ENCODE results near the gene RGR. TPM values are rescaled to one million over a fixed set of nuclear protein-coding genes. Genes with fewer than 3 reads are reported as not detected.
A peak's percentile ranks its signal among the peaks of the same experiment; 100 is the strongest.

The RGR gene
- total RNA-seq, 2 donors from 2014 or later = not detected

- peak; percentile 11 for DNase-seq
- 83 to 94% methylated on average over 1 to 5 of the region's 5 CpGs for WGBS, 2 experiments (ENCODE audit: insufficient coverage in 1 of 2, insufficient read length in 1 of 2)
Observed at GRCh38 chr10:84263716-84264115, 18.9 kb downstream of the RGR start.

GRCh38 chr10:84264611-84265141 lies 19.8 kb downstream of the RGR start:
- peak; percentile 92 for DNase-seq
- H3K27ac ChIP-seq (ENCODE audit: low read depth, low read length) = no peak overlapping the region
- no peak overlapping the region for H3K9ac ChIP-seq (ENCODE audit: extremely low read depth, low read length, poor library complexity, severe bottlenecking)
- Mint-ChIP-seq H3K4me3 (no peak overlapping the region), H3K9me3 (no peaks in the 10 kb centered on the region), H3K27me3 (ENCODE audit: insufficient read depth) (peaks cover 20% of the 10 kb centered on the region), H3K27ac (no peak overlapping the region), H3K36me3 (ENCODE audit: low read depth) (no peaks in the 10 kb centered on the region), H3K4me1 (peaks cover 21% of the 10 kb centered on the region)
- no peaks in the 10 kb centered on the region for H3K27me3 ChIP-seq (ENCODE audit: control insufficient read depth, insufficient read depth, low read length, poor library complexity, severe bottlenecking)
- TF ChIP-seq CTCF (conservative IDR thresholded peaks at IDR 0.05) = peak; percentile 98
- 12 to 14% methylated on average over 10 to 11 of the region's 11 CpGs for WGBS, 2 experiments (ENCODE audit: insufficient coverage in 1 of 2, insufficient read length in 1 of 2)
- no peaks in the 10 kb centered on the region for H3K36me3 ChIP-seq (ENCODE audit: control insufficient read depth, insufficient read depth, low read length)
- H3K4me1 ChIP-seq (ENCODE audit: control insufficient read depth, insufficient read depth, low read length) = no peaks in the 10 kb centered on the region
- H3K9me3 ChIP-seq (ENCODE audit: control insufficient read depth, low read length) = no peaks in the 10 kb centered on the region
- H3K4me3 ChIP-seq (ENCODE audit: low read length) = no peak overlapping the region

More at GRCh38 chr10:84263716-84264115, 18.9 kb downstream of the RGR start:
- Mint-ChIP-seq H3K9me3 (no peaks in the 10 kb centered on the region), H3K4me1 (peaks cover 21% of the 10 kb centered on the region), H3K27me3 (ENCODE audit: insufficient read depth) (peaks cover 18% of the 10 kb centered on the region), H3K4me3 (no peak overlapping the region), H3K27ac (no peak overlapping the region), H3K36me3 (ENCODE audit: low read depth) (no peaks in the 10 kb centered on the region)
- Histone ChIP-seq H3K27ac (ENCODE audit: low read depth, low read length) (no peak overlapping the region), H3K9ac (ENCODE audit: extremely low read depth, low read length, poor library complexity, severe bottlenecking) (no peak overlapping the region), H3K36me3 (ENCODE audit: control insufficient read depth, insufficient read depth, low read length) (no peaks in the 10 kb centered on the region), H3K4me3 (ENCODE audit: low read length) (no peak overlapping the region), H3K9me3 (ENCODE audit: control insufficient read depth, low read length) (no peaks in the 10 kb centered on the region), H3K4me1 (ENCODE audit: control insufficient read depth, insufficient read depth, low read length) (no peaks in the 10 kb centered on the region), H3K27me3 (ENCODE audit: control insufficient read depth, insufficient read depth, low read length, poor library complexity, severe bottlenecking) (no peaks in the 10 kb centered on the region)
- no peak for TF ChIP-seq CTCF (conservative IDR thresholded peaks at IDR 0.05)

GRCh38 chr10:84265418-84265817 lies 20.6 kb downstream of the RGR start:
- DNase-seq = peak; percentile 39
- H3K4me1 Mint-ChIP-seq = peaks cover 22% of the 10 kb centered on the region
- no peaks in the 10 kb centered on the region for H3K9me3 Mint-ChIP-seq
- H3K9ac ChIP-seq (ENCODE audit: extremely low read depth, low read length, poor library complexity, severe bottlenecking) = no peak overlapping the region
- peaks cover 20% of the 10 kb centered on the region for H3K27me3 Mint-ChIP-seq (ENCODE audit: insufficient read depth)
- no peak for TF ChIP-seq CTCF (conservative IDR thresholded peaks at IDR 0.05)
- no peak overlapping the region for H3K27ac ChIP-seq (ENCODE audit: low read depth, low read length)
- no peaks in the 10 kb centered on the region for H3K4me1 ChIP-seq (ENCODE audit: control insufficient read depth, insufficient read depth, low read length)
- no peak overlapping the region for H3K27ac Mint-ChIP-seq
- H3K9me3 ChIP-seq (ENCODE audit: control insufficient read depth, low read length) = no peaks in the 10 kb centered on the region
- 92 to 94% methylated on average over 4 of the region's 4 CpGs for WGBS, 2 experiments (ENCODE audit: insufficient coverage in 1 of 2, insufficient read length in 1 of 2)
- no peak overlapping the region for H3K4me3 ChIP-seq (ENCODE audit: low read length)
- H3K36me3 Mint-ChIP-seq (ENCODE audit: low read depth) = no peaks in the 10 kb centered on the region
- no peak overlapping the region for H3K4me3 Mint-ChIP-seq
- H3K36me3 ChIP-seq (ENCODE audit: control insufficient read depth, insufficient read depth, low read length) = no peaks in the 10 kb centered on the region
- no peaks in the 10 kb centered on the region for H3K27me3 ChIP-seq (ENCODE audit: control insufficient read depth, insufficient read depth, low read length, poor library complexity, severe bottlenecking)
